ENCODE measurements around the gene MICAL1. TPM values are rescaled to one million over a fixed set of nuclear protein-coding genes. Genes with fewer than 3 reads are reported as not detected.

MICAL1 gene
- total and polyA plus RNA-seq, 8 donors = 13.8 to 205 (median 38.5) TPM

- H3K4me1 ChIP-seq = peaks cover 25 to 51% (median 26%) of the 10 kb centered on the region in 4 donors
- H3K36me3 ChIP-seq = peaks cover 9 to 34% (median 24%) of the 10 kb centered on the region in 4 donors
- H3K27ac ChIP-seq = peak overlapping the region; percentile 13 to 88 (median 33)
- TF ChIP-seq EP300 (IDR thresholded peaks at IDR 0.05) = no peak
- peak in 1 of 2 donors; percentile 55 for DNase-seq
- intact Hi-C loops (cut with DNase I; ENCODE audit: low total_unique reads) = no loop called here
- H3K9me3 ChIP-seq = no peaks in the 10 kb centered on the region
- H3K27me3 ChIP-seq = no peaks in the 10 kb centered on the region
- H3K4me3 ChIP-seq = no peak overlapping the region
- 55 to 70% (median 64%) methylated on average over 3 of the region's 3 CpGs for WGBS, 5 donors
Measured at GRCh38 chr6:109460161-109460829, 4.7 kb upstream of the MICAL1 start.

DNA sequence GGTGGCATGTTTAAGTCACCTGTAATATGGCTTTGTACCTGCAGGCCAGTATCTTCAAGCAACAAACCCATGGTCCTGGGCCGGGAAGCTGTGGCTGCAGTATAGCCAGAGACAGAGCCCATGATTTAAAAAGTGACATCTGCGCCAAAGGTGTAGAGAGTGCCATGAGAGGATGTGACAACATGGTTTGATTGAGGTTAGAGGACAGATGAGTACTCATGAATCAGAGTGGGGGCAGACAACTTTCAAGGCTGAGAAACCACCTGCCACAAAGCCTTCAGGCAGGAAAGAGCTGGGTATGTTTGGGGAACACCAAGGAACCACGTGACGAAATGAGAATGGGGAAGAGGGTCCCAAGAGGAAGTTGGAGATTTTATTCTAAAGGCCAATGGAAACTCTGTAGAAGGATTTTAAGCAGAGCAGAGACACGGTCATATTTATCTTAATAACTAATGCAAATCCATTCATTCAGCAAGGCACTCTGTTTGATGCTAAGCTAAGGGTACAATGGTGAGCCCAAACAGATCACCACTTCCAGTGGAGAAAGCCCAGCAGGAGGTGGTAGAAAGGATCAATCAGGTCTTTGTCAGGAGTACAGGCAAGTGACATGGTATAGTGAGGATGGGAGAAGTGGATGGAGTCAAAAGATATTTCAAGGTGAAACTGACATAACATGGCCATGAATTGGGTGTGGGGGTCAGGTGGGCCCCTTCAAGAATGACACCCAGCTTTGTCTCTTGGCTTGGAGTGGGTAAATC is 3.4 kb upstream of the MICAL1 start:
- peaks cover 4 to 26% (median 16%) of the 10 kb centered on the region in 4 donors for H3K36me3 ChIP-seq
- TF ChIP-seq EP300 (IDR thresholded peaks at IDR 0.05) (no peak), POLR2A (IDR thresholded peaks at IDR 0.05) (no peak), POLR2AphosphoS5 (IDR thresholded peaks at IDR 0.05) (no peak)
- TF ChIP-seq, protein P1, sequence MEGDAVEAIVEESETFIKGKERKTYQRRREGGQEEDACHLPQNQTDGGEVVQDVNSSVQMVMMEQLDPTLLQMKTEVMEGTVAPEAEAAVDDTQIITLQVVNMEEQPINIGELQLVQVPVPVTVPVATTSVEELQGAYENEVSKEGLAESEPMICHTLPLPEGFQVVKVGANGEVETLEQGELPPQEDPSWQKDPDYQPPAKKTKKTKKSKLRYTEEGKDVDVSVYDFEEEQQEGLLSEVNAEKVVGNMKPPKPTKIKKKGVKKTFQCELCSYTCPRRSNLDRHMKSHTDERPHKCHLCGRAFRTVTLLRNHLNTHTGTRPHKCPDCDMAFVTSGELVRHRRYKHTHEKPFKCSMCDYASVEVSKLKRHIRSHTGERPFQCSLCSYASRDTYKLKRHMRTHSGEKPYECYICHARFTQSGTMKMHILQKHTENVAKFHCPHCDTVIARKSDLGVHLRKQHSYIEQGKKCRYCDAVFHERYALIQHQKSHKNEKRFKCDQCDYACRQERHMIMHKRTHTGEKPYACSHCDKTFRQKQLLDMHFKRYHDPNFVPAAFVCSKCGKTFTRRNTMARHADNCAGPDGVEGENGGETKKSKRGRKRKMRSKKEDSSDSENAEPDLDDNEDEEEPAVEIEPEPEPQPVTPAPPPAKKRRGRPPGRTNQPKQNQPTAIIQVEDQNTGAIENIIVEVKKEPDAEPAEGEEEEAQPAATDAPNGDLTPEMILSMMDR (IDR thresholded peaks at IDR 0.05) = no peak
- 69 to 79% (median 77%) methylated on average over 5 of the region's 5 CpGs for WGBS, 5 donors
- peak overlapping the region in 3 of 5 donors; percentile 23 to 89 (median 88) for H3K27ac ChIP-seq
- intact Hi-C loops (cut with DNase I; ENCODE audit: low total_unique reads) = no loop called here
- H3K9me3 ChIP-seq = no peaks in the 10 kb centered on the region
- DNase-seq = peak in 1 of 2 donors; percentile 41
- no peak overlapping the region for H3K4me3 ChIP-seq
- H3K4me1 ChIP-seq = peaks cover 37 to 62% (median 37%) of the 10 kb centered on the region in 4 donors
- H3K27me3 ChIP-seq = no peaks in the 10 kb centered on the region

DNA sequence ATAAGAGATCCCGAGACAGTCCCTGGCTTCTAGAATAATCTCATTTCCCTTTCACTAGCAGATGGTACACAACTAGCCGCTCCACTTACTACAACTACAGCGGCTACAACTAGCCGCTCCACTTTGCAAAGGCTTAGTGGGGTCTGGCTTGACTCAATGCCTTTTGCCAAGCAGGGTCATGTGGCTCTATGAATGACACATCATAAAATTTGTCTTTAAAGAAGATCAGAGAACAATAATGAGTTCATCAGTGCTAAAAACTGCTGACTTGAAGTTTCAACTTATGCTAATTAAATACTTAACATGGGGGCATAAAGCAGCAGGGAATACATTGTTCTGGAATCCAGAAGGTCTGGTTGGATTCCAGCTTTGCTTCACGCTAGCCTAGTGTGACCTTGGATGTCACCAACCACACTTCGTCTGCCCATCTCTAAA is 2.0 kb upstream of the MICAL1 start:
- H3K4me3 ChIP-seq = peak overlapping the region in 1 of 4 donors; percentile 65
- intact Hi-C loops (cut with DNase I; ENCODE audit: low total_unique reads) = no loop called here
- no peaks in the 10 kb centered on the region for H3K27me3 ChIP-seq
- DNase-seq = no peak
- peaks cover 1 to 22% (median 18%) of the 10 kb centered on the region in 4 donors for H3K36me3 ChIP-seq
- no peaks in the 10 kb centered on the region for H3K9me3 ChIP-seq
- TF ChIP-seq EP300 (IDR thresholded peaks at IDR 0.05) (no peak), POLR2AphosphoS5 (IDR thresholded peaks at IDR 0.05) (no peak), POLR2A (IDR thresholded peaks at IDR 0.05) (no peak)
- TF ChIP-seq, protein P1 (IDR thresholded peaks at IDR 0.05) = no peak
- H3K27ac ChIP-seq = peak overlapping the region; percentile 85 to 92 (median 88)
- WGBS, 5 donors = 65 to 81% (median 75%) methylated on average over 6 of the region's 6 CpGs
- peaks cover 37 to 76% (median 41%) of the 10 kb centered on the region in 4 donors for H3K4me1 ChIP-seq

GRCh38 chr6:109456710-109457561 is 1.4 kb upstream of the MICAL1 start:
- Histone ChIP-seq H3K27ac (peak overlapping the region; percentile 85 to 92 (median 88)), H3K27me3 (no peaks in the 10 kb centered on the region), H3K36me3 (peaks cover 2 to 21% (median 18%) of the 10 kb centered on the region in 4 donors), H3K4me3 (peak overlapping the region; percentile 65 to 71 (median 66)), H3K4me1 (peaks cover 37 to 76% (median 41%) of the 10 kb centered on the region in 4 donors), H3K9me3 (no peaks in the 10 kb centered on the region)
- peak; percentile 70 to 78 for DNase-seq
- WGBS, 5 donors = 25 to 43% (median 38%) methylated on average over 16 of the region's 16 CpGs
- intact Hi-C loops (cut with DNase I; ENCODE audit: low total_unique reads) = no loop called here
- TF ChIP-seq, protein P1 (IDR thresholded peaks at IDR 0.05) = no peak
- peak in 2 of 3 donors; percentile 80 to 87 for TF ChIP-seq POLR2AphosphoS5 (IDR thresholded peaks at IDR 0.05)

All from stomach (tissue), 9 donors.